GM19468 (cell line): Measurements from ENCODE around the gene SEMA4D.

ENCODE experiments used
- ATAC-seq: cut with Tn5 transposase; IDR thresholded peaks from one replicate; pipeline ENCODE4 v1.9.1; 2021; ENCODE audit warnings: mild to moderate bottlenecking, moderate library complexity, moderate number of reproducible peaks; ENCODE audit not compliant: unreplicated experiment; ENCODE audit errors: extremely low read depth

The SEMA4D gene

DNA sequence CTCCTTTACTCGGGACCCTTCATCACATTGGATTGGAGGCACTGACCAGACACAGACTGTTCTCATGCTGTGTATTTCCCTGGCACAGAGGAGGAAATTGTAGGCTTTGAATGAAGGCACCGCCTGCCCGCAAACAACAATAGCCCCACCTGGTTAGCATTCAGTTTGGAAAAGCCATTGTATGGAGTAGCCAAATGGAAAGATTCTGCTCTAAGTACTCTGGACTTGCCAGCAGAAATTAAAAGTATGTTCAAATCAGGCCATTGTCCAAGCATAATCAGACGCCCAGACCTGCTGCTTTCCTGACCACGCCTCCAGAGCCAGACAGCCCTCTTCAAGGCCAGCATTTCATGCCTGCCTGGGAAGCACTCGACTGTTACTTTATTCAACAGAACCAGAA, 8.0 kb upstream of the SEMA4D start:
- ATAC-seq: no peak

DNA sequence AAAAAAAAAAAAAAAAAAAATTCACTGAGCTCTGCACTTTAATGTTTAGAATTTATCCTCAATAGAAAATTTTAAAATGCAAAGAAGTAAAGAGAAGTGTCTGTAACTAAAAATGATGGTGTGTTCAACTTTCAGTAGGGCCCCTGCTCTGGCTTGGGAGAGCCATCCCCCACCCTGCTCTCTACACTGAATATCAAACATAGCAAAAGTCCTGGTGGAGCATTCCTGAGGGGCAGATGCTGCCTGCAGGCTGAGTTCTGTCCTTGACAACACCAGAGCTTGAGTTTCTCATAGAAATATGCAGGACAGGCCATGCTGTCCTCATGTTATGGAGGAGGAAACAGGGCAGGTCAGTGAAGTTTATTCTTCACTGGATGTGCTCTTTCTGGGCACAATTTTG, 7.1 kb upstream of the SEMA4D start:
- ATAC-seq: no peak

DNA sequence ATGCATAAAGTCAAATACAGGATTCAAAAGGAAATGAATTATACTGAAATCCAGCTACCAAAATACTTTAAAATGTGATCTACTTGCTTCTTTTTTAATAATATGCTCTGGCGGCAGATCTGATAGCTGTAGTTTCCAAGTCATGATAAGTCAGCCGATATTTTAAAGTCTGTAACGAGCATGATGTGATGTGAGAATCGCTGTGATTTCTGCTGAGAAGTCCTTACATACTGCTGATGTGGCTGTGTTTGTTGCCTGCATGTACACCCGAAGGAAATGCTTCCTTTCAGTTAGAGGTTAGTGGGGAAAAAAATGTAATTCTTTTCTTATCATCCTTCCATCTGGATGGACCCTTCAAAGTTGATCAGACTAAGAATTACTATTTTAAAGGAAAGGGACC, 4.8 kb upstream of the SEMA4D start:
- no peak for ATAC-seq

DNA sequence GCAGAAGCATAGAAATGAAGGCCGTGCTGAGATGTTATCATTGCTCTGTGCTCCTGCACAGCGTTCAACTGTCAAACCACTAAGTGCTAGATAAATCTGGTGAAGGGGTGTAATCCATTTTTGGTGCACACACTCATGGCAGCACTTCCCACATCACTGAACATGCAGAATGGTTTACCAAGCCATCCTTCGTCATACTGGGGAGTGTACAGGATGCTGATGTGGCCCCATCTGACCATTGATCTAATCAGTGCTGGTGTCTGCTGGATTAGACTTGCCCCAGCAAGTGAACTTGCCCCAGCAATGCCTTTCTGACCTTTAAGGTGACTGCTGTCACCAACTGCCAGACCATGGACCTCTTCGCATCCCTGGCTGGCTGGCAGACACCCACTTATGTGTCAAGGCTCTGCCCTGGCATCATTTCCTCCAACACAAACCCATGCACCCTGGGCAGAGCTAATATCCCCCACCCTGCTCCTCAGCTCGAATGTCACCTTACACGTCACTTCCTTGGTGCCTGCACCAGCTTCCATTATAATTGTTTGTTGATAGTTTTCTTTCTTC, 4.2 kb upstream of the SEMA4D start:
- no peak for ATAC-seq

DNA sequence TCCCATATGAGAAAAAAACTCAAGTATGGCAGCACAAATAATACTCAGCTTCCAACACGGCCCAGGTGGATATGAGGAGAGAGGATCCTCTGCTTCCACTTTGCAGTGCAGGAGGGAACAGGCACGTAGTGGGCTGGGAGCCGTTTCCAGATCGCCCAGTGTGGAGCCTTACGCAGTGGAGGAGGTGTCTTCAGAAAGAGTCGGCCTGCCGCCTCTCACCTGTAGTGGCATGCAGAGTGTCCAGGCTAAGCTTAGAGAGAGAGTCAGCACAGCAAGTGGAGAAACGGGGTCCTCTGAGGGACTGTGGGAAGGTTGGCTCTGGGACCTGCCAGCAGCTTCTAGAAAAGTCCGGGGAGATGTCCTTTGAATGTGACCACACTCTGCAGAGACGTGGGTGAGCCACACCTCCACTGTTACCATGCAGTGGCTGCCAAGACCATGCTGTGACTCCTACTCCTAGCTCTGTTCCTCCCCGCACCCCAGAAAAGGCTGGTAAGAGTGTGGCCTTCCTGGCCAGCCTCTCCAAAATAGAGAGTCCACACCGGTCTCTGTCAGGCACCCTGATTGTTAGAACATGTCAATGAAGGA, 3.5 kb upstream of the SEMA4D start:
- no peak for ATAC-seq

DNA sequence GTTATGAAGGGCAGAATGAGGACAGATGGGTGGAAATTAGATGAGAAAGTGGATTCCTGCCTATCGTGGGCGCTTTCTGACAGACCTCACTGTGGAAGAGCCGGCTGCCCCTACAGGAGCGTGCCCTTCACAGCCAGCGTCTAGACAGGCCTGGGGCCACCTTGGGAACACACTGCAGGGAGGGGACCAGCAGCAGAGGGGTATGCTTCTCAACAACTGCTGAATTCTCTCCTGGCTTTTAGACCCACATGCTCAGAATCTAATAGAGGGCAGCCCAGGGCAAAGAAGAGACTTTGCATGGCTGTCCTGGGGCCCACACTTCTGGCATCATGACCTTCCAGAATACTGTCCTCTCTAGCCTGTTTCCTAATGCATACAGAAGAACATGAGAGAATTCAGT, 2.1 kb upstream of the SEMA4D start:
- no peak for ATAC-seq

DNA sequence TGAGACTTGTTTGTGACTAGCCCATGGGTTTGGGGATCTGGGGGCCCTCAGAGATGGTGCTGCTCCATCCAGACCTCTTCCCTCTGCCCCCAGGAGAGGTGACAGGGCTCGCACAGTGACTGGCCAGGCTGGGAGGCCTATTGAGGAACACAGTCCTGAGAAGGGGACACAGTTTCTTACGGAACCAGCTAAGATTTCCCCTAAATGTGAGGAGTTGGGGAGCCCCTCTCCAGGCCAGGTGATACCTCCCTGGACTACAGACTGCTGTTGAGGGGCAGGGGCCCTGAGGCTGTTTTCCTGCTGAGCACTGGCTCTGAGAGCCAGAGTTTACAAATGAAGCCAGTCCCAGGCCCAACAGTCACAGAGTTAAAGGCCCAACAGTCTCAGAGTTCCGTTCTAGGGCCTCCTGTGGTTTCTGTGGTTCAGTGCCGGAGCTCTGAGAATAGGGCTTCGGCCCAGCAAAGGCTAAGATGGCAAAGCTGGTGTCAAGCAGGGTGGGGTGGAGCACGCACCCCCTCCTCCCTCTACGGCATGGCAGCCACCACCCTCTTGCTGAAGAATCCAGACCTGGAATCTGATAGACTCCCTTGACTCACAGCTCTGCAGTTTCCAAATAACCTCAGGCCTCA, 1.1 kb upstream of the SEMA4D start:
- ATAC-seq: no peak

DNA sequence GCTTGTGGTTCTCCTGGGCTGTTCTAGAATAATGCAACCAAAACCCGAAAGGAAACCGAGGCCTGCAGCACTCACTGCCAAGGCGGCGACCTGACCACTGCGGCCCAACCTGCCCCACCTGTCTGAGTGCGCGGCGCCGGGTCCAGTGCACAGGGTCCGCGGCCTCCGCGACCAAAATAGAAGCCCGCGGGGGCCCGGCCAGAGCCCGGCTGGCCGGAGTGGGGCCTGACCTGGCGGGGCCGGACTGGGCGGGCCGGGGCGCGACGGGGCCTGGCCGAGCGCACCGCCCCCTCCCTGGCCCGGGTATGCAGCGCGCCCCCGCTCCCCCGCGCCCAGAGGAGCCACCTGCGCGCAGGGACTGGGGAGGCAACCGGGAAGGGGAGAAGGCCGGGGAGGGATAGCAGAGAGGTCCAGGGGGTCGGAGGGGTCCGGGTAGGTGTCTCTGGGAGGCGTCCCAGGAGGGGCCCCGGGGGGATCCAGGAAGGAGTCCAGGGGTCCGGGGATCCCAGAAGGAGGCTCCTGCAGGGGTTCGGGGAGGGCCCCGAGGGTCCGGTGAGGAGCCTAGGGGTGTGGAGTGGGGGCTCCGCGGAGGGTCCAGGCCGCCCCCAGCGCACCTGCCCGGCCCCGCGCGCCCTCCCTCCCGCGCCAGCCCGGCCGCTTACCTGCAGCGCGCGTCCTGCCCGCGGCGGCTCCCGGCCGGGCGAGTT, 503 bp downstream of the SEMA4D start:
- ATAC-seq: no peak

DNA sequence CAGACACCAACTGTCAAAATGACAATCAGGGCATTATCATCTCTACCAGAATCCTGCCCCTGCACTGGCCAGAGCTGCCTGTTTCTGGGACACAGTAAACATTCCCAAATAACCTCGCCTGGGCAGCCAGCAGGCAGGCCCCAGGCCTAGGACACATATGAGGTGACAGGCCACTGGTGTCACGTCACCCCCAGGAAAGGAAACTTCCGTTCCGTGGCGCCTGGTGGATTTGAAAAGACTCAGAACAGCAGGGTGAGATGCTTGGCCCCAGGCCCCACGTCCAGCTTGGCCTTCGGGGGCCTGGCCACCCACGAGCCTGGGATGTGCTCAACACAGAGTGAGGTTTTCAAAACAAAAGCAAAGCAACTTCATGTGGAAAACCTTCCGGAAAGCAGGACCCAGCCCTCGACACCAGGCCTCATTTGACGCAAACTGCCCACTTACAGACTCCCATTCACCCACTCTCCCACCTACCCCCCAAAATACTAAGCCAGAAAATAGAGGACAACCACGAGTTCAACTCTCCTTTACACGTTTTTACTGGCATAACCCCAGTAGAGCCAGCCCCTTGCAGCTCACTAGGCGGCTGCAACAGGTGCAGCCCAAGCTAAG, 1.2 kb downstream of the SEMA4D start:
- ATAC-seq: no peak

DNA sequence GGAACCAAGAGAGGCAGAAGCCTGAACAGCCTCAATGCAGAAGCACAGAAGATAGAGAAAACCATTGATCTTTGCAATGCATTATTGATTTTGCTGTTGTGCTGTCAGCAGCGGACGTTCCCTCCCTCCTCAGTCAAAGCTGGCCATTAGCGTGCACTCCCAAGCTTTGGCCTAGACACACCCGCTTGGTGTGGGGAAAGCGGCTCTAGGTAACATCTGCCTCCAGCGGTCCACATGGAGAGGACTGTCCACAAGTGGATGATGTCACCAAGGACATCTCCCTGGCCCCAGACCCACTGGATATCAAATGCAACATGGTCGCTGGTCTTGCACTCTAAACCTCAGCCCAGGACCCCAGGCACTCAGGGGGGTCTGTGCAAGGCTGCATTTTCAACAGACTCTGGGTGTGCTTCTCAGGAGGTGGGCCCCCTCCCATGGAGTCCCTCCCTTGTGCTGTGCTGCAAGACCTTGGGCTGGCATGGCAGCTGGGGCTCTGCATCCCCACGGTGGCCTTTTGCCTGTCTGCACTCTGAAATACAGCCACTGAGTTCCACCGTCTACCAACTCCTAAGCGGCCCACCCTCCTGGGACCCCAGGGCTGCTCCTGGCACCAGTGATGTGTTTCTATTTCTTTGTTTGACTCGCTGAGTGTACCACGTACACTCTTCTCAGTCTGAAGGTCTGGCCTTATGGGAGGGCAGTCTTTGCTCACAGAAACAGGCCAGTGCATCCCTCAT, 1.9 kb downstream of the SEMA4D start:
- no peak for ATAC-seq

DNA sequence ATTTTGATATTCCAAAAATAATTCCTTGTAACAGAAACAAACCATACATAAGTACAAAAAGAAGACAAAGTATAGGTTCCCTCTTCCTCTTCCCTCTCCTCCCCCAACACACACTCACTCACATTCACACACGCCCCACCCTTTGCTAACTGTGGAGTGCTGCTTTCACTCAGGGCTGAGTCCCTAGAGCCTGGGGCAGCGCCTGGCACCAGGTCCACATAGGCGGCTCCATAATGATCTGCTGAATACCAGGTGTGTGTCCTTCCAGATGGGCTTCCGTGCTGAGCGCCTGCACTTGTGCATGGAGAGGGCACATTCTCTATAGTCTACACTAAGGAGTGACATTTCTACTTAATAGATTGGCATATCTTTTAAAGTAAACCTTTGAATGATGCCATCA, 3.7 kb downstream of the SEMA4D start:
- ATAC-seq: no peak

DNA sequence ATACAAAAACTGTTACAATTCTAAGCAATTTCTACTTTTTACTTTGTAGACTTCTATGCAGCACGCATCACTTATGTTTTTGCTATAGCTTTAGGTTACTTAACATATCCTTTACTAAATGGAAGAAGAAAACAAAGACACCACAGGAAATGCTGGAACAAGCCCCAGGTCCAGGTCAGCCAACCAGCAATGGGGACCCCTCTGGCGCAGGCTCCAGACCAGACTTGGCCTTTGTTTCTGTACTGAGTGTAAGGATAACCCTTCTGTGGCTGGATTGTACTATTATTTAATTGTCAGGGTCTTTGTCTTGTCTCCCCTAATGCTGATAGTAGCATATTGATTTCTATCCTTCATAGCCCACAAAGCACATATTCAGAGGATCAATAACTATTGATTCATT, 4.2 kb downstream of the SEMA4D start:
- no peak for ATAC-seq

DNA sequence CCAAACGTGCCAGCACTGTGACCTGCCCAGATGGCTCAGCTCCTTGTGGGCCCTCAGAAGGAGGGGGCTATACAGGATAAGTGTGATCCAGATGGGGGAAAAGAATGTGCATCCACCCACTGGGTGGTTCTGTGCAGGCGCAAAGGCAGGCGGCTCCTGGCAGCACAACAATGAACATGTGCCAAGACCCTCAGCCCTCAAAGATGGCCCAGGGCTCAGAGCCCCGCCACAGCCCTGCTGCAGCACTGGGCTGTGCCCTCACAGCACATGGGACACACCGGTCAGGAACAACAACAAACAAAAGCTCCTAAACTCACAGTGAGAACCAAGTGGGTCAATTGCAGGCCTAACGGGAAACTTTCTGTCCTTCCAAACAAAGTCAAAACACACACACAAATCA, 4.7 kb downstream of the SEMA4D start:
- ATAC-seq: no peak

DNA sequence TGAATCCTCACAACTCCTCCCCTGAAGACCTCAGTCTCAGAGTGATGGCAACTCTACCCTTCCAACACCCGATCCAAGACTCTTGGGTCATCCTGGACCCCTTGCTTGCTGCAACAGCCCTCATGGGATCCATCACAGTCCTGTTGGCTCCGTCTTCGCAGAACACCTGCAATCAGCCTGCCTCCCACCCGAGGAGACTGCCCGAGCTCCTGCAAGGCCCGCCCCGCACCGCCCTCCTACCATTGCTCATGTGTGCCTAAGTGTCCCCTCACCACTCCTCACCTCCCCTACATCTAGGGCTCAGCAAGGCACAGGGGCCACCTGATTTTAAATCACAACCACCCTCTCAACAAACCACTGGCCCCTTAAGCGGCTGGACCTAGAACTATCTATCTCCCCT, 5.3 kb downstream of the SEMA4D start:
- no peak for ATAC-seq

DNA sequence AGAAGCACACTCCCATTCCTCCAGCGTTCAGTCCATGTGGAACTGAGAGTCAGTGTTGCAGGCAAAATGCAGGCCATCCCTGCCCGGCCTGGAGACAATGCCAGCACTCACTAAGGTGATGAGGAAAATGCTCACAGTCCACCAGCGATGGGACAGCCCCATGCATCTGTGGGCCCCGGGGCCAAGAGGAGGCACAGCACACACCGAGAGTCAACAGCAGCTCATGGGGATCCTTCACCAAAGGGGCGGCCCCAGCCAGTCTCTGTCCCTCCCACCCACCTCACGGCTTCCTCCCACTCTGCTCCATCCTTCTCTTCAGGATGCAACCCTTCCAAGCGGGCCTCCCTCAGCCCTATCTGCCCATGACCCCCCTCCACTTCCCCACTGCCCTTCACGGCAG, 6.2 kb downstream of the SEMA4D start:
- ATAC-seq: no peak

DNA sequence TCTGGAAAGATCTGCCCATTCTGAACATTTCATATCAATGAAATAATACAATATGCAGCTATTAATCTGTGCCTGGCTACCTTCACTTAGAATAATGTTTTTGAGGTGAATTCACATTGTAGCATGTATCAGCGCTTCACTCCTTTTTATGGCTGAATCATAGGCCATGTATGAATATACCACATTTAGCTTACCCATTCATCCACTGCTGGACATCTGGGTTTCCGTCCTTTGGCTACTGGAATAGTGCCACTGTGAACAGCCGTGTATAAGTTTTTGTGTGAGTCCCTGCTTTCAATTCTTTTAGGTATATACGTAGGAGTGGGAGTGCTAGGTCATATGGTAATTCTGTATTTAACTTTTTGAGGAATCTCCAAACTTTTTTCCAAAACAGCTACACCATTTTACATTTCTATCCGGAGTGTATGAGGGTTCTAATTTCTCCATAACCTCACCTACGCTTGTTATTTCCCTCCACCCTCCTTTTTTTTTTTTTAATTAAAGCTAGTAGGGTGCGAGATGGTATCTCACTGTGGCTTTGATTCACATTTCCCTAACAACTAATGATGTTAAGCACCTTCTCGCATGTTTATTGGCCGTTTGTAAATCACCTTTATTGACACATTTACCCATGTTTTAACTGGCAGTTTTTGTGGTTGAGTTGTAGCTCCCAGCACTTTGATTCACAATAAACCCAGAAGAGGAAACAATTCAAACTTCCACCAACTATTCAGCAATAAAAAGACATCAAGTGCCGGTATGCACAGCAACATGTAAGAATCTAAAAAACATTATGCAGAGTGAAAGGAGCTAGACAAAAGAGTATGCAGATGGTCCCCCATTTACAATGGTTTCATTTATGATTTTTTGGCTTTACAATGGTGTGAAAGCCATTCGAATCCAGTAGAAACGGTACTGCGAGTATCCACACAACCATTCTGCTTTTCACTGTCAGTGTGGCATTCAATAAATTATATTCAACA, 8.1 kb downstream of the SEMA4D start:
- ATAC-seq: no peak

DNA sequence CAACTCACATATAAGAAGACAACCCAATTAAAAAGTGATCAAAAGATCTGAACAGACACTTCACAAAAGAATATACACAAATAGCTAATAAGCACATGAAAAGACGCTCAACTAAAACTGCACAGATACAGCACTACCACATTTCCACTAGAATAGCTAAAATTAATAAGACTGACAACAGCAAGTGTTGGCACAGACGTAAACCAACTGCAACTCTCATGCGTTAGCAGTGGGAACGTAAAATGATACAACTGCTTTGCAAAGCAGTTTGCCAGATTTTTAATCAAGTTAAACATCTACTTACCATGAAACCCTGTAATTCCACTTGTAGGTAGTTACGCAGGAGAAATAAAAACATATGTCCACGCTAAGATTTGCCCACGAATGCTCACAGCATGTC, 9.0 kb downstream of the SEMA4D start:
- ATAC-seq: no peak

DNA sequence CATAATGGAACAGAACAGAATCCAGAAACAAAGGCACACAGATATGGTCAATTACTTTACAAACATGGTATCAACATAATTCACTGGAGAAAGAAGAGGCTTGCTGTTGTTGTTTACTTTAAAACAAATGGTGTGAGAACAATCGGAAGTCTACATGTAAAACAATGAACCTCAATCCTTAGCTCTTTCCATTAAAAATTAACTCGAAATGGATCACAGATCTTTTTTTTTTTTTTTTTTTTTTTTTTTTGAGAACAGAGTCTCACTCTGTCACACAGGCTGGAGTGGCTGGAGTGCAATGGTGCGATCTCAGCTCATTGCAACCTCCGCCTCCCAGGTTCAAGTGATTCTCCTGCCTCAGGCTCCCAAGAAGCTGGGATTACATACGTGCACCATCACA, 9.8 kb downstream of the SEMA4D start:
- ATAC-seq: no peak

DNA sequence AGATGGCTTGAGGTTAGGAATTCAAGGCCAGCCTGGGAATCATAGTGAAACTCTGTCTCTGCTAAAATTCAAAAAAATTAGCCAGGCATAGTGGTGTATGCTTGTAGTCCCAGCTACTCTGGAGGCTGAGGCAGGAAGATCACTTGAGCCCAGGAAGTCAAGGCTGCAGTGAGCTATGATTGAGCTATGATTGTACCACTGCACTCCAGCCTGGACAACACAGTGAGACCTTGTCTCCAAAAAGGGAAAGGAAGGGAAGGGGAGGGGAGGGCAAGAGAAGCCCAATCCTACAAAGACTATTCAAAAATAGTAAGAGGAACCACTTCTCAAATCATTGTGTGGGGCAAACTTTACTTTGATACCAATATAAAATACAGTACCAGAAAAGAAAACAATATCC, 11.2 kb downstream of the SEMA4D start:
- no peak for ATAC-seq
